SH-SY5Y (cell line): Measurements from ENCODE around the gene DPP6.

ENCODE experiments used
- GATA2 ChIP-seq: IDR thresholded peaks from 2 replicates; pipeline ENCODE4 v1.6.1; 2011; ENCODE audit warnings: mild to moderate bottlenecking, low read depth, low read length
- GATA3 ChIP-seq: IDR thresholded peaks from 2 replicates; pipeline ENCODE4 v1.6.1; 2011; ENCODE audit warnings: low read depth, mild to moderate bottlenecking, low read length, moderate library complexity

The DPP6 gene

GRCh38 chr7:154431045-154431444 lies 378.8 kb downstream of the DPP6 start:
- no peak for TF ChIP-seq GATA3
- TF ChIP-seq GATA2, result no peak

DNA sequence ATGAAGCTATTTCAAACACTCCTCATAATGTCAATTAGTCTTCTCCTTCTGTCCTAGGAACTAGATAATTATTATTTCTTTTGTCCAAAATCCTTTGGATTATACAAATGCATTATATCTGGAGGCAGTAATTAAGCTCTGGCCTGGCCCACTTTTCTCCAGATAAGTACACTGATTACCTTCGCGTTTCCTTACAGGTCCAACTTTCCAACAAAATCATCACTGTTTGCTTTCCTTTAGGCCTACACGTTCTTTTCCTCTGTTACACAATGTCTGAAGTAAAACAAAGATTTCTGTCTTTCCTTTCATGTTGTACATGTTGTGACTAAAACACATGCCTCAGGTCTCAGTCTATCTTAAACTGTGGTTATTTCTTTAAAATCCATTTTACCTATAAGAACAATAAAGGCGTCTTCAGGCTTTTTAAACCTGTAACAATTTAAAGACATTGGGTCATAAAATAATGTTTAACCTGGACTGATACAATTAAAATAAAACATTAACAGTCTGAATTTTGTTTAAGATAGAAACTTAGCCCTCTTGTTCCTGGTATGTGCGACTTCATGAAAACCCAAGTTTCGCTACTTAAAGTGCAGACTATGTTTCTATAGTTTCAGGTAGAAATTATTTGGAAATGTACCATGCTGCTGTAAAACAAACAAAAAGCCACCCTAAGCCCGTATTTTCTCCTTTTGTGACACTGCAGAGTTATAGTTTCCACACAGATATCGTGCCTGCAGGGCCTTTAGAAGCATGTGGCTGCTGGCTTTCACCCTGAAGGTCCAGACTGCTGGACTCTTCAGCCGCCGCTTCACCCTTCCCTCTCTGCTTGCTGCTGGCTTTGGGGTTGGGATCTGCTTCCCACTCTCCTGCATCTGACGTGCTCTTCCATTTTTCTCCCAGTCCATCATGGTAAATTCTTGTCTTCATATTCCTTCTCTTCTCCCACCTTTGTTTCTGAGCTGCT lies 381.7 kb downstream of the DPP6 start:
- TF ChIP-seq GATA3, result no peak
- no peak for TF ChIP-seq GATA2

DNA sequence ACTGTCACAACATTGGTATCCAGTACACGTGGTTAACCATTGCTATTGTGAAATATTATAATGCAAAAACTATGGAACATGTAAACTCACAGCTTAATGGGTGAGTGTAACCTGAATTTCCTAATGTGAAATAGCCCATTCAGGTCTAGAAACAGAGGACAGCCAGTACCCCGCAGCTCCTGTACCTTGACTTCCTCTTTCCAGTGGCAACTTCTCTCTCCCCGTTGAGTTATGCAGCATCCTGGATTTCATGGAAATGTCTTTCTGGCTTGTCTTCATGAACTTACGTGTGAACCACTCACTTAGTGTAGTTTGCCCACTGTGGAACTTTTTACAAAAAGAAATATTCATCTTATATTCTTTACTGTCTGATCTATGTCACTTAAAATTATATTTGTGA lies 384.4 kb downstream of the DPP6 start:
- no peak for TF ChIP-seq GATA2
- TF ChIP-seq GATA3, result no peak

- TF ChIP-seq GATA2, result no peak
- TF ChIP-seq GATA3, result no peak
These were observed 385.0 kb downstream of the DPP6 start for GRCh38 chr7:154437234-154437633.

GRCh38 chr7:154438571-154439367 lies 386.6 kb downstream of the DPP6 start:
- TF ChIP-seq GATA2, result no peak
- no peak for TF ChIP-seq GATA3

DNA sequence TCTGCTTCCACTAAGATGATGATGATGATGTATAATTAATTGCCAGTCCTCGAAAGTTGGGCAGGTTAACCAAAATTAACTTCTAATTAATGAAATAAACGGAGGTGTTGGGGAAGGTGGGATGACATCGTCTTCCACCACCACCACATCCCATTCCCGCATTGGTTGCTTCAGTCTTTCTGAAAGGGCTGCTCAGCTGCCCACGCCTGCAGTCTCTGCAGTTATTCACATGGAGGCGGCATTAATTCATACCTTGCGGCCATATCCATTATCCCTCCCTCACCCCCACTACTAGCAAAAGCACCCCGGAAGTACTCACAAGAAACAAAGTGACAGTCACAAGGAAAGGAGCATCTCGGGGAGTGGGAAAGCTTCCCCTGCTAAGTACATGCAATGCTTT lies 387.9 kb downstream of the DPP6 start:
- TF ChIP-seq GATA2, result no peak
- TF ChIP-seq GATA3, result no peak

DNA sequence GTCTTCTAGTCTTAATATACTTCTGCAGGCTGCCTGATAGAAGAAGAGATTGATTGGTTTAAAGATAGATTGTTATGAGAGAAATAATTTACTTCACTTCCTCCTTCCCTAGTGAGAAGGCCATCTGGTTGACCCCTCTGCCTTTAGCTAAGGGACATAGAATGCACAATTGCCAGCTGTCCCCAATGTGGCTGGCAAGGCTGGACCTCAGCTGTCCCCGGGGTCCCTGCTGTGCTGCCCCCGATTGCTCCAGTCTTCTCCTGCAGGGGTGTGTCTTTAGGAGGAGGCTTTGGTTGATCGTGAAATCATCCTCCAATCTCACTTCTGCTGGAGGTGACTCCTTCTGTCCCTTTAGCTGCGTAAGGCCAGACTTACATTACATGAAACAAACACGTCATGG lies 388.5 kb downstream of the DPP6 start:
- TF ChIP-seq GATA3, result no peak
- TF ChIP-seq GATA2, result no peak

DNA sequence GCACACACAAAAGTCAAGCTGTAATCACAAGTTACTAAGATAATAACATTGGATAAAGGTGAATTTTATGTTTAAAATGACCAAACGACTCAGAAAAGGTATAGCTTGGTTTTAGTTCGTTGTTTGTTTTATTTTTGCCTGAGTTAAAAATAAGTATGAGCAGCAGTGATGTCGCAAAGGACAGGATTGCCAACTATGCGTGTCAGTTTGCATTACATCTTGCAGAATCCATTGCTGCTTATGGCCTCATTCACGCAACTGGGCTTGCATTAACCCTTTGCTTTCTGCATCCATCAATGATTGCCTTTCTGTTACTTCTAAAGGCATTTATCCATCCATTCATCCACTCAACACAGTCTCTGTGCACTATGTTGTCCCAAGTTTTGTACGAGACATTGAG lies 389.6 kb downstream of the DPP6 start:
- TF ChIP-seq GATA3 (no peak), GATA2 (no peak)

- TF ChIP-seq GATA2 (no peak), GATA3 (no peak)
These were observed 390.7 kb downstream of the DPP6 start for GRCh38 chr7:154442939-154443338.

- TF ChIP-seq GATA3 (no peak), GATA2 (no peak)
These were observed 398.3 kb downstream of the DPP6 start for GRCh38 chr7:154450451-154450850.

GRCh38 chr7:154451480-154452457 lies 399.6 kb downstream of the DPP6 start:
- TF ChIP-seq GATA3, result no peak
- TF ChIP-seq GATA2, result no peak

GRCh38 chr7:154463794-154464193 lies 411.6 kb downstream of the DPP6 start:
- TF ChIP-seq GATA3, result no peak
- no peak for TF ChIP-seq GATA2

GRCh38 chr7:154469652-154470051 lies 417.5 kb downstream of the DPP6 start:
- TF ChIP-seq GATA3 (no peak), GATA2 (no peak)
